ENCODE measurements around the gene HELT. TPM values are rescaled to one million over a fixed set of nuclear protein-coding genes. Genes with fewer than 3 reads are reported as not detected.
"Not testable (repeated sequence)": the region's sequence is repeated elsewhere in the genome, so short reads cannot be mapped to it uniquely, and the experiment has no call there.

Gene HELT, protein sequence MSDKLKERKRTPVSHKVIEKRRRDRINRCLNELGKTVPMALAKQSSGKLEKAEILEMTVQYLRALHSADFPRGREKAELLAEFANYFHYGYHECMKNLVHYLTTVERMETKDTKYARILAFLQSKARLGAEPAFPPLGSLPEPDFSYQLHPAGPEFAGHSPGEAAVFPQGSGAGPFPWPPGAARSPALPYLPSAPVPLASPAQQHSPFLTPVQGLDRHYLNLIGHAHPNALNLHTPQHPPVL
- total RNA-seq, result not detected in 2 replicates

DNA sequence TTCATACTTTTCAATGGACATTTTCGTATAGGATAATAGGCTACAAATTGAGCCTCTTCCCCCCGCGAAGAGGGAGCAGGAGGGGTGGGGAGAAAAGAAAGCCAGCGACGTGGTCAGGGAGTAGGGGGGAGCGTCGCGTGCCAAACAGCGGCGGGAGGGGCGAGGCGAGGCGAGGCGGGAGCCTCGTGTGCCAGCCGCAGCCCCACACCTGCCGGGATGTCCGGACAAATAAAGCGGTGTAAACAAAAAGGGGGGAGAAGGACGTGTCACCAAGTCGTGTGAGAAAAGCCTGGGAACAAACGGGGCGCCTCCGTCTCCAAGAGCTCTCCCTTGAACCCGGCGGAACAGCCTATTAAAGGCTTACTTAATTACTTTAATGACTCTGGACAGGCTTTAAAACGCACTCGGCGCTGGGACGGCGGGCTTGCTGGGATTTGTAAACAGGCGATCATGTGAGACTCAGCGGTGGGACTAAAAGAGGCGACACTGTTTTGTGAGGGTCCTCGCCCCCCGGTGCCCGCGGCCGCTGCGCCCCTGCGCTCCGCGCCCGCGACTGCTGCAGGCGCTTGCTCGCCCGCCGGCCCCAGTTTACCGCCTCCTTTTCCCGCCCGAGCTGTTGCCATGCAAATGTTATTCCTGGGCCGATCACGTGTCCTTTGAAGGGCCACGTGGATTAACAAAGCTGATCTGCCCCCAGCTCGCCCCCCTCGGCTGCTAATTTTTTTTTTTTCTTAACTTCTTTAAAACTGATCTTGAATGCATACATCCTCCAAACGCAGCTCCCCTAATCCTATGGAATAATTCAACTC is at the start of gene HELT:
Gene HELT (plus strand): TSS at position 527 of the 809 bp plus-strand sequence. CDS start 439 bp downstream, outside the sequence.
- H3K27ac Mint-ChIP-seq, result peak within 1 kb of the TSS; percentile 29
- peaks cover 87% of the 10 kb centered on the region for H3K27me3 Mint-ChIP-seq
- peaks cover 3% of the 10 kb centered on the region for H3K36me3 Mint-ChIP-seq (ENCODE audit: low read depth)
- intact Hi-C loops (cut with micrococcal nuclease), result loop anchor here (2.0 to 10.0 kb wide), 4 partner anchors 124 to 1707 kb away; partner anchors contain the start of genes FAT1, SLC25A4 and STOX2
- peaks cover 14% of the 10 kb centered on the region for H3K4me1 Mint-ChIP-seq
- H3K9me3 Mint-ChIP-seq, result no peaks in the 10 kb centered on the region
- H3K4me3 Mint-ChIP-seq, result no peak within 1 kb of the TSS
- no peak for DNase-seq

DNA sequence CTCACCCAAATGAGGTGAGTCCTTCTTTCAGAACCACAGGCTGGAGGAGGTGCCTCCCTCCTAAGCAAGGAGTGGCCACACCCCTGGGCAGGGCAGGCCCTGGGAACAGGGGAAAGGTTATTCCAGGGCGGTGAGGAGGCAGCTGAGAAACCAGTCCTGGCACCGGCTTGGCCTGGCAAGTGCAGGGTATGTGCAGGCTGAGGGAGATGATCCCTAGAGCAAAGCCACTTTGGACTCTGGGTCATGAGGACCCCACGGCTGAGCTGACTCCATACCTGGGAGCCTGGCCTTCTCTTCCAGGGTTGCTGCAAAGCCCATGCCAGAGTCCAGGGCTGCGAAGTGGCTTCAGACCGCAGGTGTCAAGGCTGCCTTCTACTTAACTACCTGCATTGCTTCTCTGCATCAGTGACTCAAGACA is 49.5 kb upstream of the HELT start:
- no peak for DNase-seq
- Mint-ChIP-seq H3K36me3 (ENCODE audit: low read depth) (peaks cover 4% of the 10 kb centered on the region), H3K4me3 (no peak overlapping the region), H3K27ac (no peak overlapping the region), H3K27me3 (peaks cover 9% of the 10 kb centered on the region), H3K4me1 (peaks cover 2% of the 10 kb centered on the region), H3K9me3 (peaks cover 22% of the 10 kb centered on the region)
- intact Hi-C loops (cut with micrococcal nuclease), result loop anchor here (10.0 kb wide), 1 partner anchor 704 kb away; no protein-coding TSS in a partner anchor

DNA sequence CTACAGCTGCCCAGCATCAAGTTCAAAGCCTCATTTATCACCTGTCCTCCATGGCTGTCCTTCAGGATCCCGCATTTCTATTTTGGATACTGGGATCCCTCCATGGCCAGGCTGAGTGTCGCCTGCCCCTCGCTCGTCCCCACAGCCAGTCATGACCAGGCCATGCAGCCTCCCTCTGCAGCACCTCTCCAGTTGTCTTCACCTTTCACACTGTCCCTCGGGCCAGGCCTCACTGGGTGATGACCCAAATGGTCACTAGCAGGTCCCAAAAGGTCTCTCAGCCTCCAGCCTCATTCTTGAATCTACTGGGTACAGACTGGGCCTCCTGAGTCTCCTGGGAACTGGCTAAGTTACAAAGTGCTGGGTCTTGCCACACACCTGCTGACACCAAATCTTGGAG is 48.7 kb upstream of the HELT start:
- Mint-ChIP-seq H3K27ac (no peak overlapping the region), H3K9me3 (peaks cover 22% of the 10 kb centered on the region), H3K4me3 (no peak overlapping the region), H3K4me1 (peaks cover 2% of the 10 kb centered on the region), H3K27me3 (peaks cover 9% of the 10 kb centered on the region), H3K36me3 (ENCODE audit: low read depth) (peaks cover 4% of the 10 kb centered on the region)
- intact Hi-C loops (cut with micrococcal nuclease), result loop anchor here (10.0 kb wide), 1 partner anchor 705 kb away; no protein-coding TSS in a partner anchor
- DNase-seq, result no peak

DNA sequence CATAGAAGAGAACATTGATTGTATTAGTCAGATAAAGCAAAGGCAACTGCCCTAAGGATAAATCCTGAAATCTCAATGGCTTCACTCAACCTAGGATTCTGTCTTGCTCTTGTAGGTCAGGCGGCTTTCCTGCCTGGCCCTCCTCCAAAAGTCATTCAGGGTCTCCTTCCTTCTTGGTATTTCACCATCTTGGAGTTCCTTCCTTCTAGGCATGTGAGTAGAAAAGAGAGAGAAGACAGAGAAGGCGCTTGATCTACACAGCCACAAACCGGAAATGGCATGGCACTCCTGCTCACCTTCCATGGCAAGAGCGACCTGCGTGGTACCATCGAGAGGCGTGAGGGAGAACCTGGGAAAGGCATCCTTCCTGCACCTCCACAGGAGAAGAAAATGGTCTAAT is 45.3 kb upstream of the HELT start:
- intact Hi-C loops (cut with micrococcal nuclease), result no loop called here
- no peak overlapping the region for H3K4me3 Mint-ChIP-seq
- no peaks in the 10 kb centered on the region for H3K36me3 Mint-ChIP-seq (ENCODE audit: low read depth)
- DNase-seq, result no peak
- H3K27ac Mint-ChIP-seq, result no peak overlapping the region
- peaks cover 16% of the 10 kb centered on the region for H3K27me3 Mint-ChIP-seq
- H3K4me1 Mint-ChIP-seq, result no peaks in the 10 kb centered on the region
- peaks cover 14% of the 10 kb centered on the region for H3K9me3 Mint-ChIP-seq

DNA sequence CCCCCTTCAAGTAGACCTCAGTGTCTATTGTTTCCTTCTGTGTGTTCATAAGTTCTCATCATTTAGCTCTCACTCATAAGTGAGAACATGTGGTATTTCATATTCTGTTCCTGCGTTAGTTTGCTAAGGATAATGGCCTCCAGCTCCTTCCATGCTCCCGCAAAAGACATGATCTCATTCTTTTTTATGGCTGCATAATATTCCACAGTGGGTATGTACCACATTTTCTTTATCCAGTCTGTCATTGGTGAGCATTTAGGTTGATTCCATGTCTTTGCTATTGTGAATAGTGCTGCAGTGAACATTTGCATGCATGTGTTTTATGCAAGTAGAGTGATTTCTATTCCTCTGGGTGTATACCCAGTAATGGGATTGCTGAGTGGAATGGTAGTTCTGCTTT is 41.9 kb upstream of the HELT start:
- DNase-seq; H3K36me3 Mint-ChIP-seq (ENCODE audit: low read depth); intact Hi-C loops (cut with micrococcal nuclease); H3K4me3 Mint-ChIP-seq; H3K4me1 Mint-ChIP-seq; H3K27ac Mint-ChIP-seq: not testable (repeated sequence)
- H3K27me3 Mint-ChIP-seq, result peaks cover 23% of the 10 kb centered on the region
- peaks cover 14% of the 10 kb centered on the region for H3K9me3 Mint-ChIP-seq

DNA sequence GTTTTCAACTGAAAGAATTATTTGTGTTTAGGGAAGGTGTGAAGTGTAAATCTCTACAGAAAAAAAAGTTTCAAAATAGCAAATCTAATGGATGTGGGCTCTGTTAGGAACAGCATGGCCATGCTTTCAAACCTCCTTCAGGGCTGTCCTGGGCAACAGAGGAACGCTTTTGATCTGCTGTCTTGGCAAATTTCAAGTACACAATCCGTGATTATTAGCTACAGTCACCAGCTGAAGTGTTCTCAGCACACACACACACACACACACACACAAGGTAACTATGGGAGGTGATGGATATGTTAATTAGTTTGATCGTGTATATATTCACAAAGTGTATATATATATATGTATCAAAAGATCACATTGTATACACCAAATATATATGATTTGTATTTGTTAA is 40.5 kb upstream of the HELT start:
- DNase-seq, result no peak

DNA sequence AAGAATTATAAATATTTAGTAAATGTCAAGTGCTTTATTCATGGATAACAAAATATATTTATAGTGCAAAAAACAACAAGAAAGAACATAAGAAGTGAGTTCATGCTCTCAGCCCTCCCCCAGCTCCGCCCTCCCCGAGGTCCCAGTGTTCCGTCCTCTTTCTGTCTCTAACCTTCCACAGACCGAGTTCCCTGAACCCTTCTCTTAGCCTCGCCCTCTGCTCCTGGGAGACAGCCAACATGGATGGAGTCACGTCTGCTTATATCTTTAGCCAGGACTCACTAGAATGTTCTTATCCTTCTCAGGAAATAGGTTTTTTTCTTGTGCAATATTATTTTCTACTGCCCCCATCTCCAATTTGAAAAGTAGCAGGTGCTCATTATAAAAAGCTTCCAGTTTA is 40.1 kb upstream of the HELT start:
- Mint-ChIP-seq H3K36me3 (ENCODE audit: low read depth) (no peaks in the 10 kb centered on the region), H3K4me3 (no peak overlapping the region), H3K27ac (no peak overlapping the region), H3K9me3 (no peaks in the 10 kb centered on the region), H3K27me3 (peaks cover 18% of the 10 kb centered on the region), H3K4me1 (peaks cover 6% of the 10 kb centered on the region)
- intact Hi-C loops (cut with micrococcal nuclease), result no loop called here
- DNase-seq, result no peak

More for the DNA sequence above, 40.5 kb upstream of the HELT start:
- Mint-ChIP-seq H3K9me3 (peaks cover 2% of the 10 kb centered on the region), H3K4me3 (no peak overlapping the region), H3K4me1 (peaks cover 1% of the 10 kb centered on the region), H3K36me3 (ENCODE audit: low read depth) (no peaks in the 10 kb centered on the region), H3K27ac (no peak overlapping the region), H3K27me3 (peaks cover 15% of the 10 kb centered on the region)
- intact Hi-C loops (cut with micrococcal nuclease), result no loop called here

DNA sequence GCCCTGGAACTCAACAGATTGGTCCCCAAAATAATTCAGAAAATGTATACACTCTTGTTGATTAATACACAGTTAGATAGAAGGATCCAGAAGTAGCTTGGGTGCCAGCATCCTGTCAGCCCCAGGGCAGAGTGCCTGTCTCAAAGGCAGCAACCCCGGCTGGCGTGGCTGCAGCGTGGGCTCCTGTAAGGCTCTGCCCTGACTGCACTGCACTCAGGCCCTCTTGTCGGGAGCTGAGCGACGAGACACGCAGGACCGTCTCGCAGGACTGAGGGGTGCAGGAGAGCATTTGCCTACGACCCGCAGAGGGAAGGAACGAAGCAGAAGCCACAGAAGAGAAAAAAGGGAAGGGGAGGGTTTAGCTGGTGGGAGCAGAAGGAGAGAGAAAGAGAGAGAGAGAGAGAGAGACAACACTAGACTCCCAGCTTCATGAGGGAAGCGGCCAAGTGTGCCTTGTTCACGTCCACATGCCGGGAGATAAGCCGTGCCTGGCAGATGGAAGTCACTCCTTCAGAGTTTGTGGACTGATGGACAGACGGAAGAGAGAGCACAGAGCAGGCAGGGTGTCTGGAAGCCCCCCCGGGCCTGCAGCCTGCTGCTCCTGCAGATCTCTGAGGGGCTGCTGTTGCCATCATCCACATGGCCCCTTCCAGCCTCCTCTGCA is 38.7 kb upstream of the HELT start:
- Mint-ChIP-seq H3K4me3 (no peak overlapping the region), H3K27ac (no peak overlapping the region), H3K36me3 (ENCODE audit: low read depth) (no peaks in the 10 kb centered on the region), H3K4me1 (peaks cover 7% of the 10 kb centered on the region), H3K27me3 (peaks cover 18% of the 10 kb centered on the region), H3K9me3 (no peaks in the 10 kb centered on the region)
- intact Hi-C loops (cut with micrococcal nuclease), result no loop called here
- DNase-seq, result no peak

DNA sequence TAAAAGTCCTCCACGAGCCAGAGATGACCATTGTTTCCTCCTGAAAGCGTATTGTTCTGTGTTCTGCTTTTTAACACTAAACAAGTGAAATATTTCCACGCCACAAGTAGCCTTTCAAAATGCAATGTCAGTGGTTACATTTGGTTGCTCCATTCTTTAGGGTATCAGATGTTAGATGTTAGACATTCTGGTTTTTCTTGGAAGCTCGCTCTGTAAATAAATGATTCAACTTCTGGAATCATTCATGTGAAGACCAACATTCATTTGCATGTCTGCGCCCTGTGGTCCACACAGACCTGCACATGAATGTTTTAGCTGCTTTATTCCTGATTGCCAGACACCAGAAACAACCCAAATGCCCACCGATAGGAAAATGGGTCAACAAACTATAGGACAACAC is 38.0 kb upstream of the HELT start:
- intact Hi-C loops (cut with micrococcal nuclease), result no loop called here
- Mint-ChIP-seq H3K36me3 (ENCODE audit: low read depth) (no peaks in the 10 kb centered on the region), H3K9me3 (no peaks in the 10 kb centered on the region), H3K4me3 (no peak overlapping the region), H3K4me1 (peaks cover 7% of the 10 kb centered on the region), H3K27me3 (peaks cover 14% of the 10 kb centered on the region), H3K27ac (no peak overlapping the region)
- DNase-seq, result no peak

DNA sequence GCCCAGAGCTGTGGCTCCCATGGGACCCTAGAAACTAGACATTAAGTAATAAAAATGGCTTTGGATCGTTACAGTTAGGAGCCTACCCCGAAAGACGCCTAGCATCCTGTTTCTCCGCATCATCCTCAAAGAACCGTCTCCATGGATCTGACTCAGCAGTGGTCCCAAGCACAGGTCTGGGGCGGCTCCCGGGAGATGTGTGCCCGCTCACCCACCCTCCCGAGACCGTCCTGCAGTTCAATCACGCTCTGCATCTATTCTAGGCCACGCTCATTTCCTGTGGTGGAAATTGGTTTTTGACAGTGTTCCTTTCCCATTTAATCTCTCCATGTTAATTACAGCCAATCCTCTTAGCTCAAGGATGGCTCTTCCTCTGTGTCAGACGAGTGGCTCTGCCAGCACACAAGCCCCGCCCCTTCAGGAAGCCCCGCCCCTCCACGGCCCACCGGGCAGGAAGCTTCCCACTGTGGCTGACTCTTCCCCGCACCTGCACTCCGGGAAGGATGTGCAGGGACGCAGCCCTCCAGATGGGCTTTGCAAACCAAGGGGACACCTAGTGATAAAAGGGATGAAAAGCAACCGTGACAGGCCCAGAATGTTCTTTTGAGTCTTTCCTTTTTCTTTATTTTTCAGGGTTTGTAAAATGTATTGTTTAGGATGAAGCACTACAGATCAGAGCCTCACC is 34.5 kb upstream of the HELT start:
- Mint-ChIP-seq H3K4me3 (no peak overlapping the region), H3K27ac (no peak overlapping the region), H3K9me3 (no peaks in the 10 kb centered on the region), H3K27me3 (peaks cover 9% of the 10 kb centered on the region), H3K4me1 (peaks cover 7% of the 10 kb centered on the region), H3K36me3 (ENCODE audit: low read depth) (no peaks in the 10 kb centered on the region)
- peak; percentile 83 for DNase-seq
- intact Hi-C loops (cut with micrococcal nuclease), result loop anchor here (1.0 kb wide), 1 partner anchor 238 kb away; no protein-coding TSS in a partner anchor

DNA sequence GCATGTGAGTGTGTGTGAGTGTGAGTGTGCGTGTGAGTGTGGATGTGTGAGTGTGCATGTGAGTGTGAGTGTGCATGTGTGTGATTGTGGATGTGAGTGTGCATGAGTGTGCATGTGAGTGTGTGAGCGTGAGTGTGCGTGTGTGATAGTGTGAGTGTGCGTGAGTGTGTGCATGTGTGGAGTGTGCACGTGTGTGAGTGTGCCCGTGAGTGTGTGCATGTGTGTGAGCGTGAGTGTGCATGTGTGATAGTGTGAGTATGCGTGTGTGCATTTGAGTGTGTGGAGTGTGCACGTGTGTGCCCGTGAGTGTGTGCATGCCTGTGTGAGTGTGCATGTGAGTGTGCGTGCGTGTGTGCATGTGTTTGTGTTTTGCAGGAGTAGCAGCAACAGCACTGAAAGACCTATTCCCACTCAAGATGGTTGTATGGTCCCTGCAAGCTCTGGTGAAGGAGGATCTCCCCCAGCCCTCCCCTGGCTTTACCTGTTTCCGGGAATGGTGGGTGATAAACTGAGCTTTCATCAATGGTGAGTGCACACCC is 30.7 kb upstream of the HELT start:
- Mint-ChIP-seq H3K4me1 (peaks cover 7% of the 10 kb centered on the region), H3K4me3 (no peak overlapping the region), H3K36me3 (ENCODE audit: low read depth) (no peaks in the 10 kb centered on the region), H3K27me3 (peaks cover 4% of the 10 kb centered on the region), H3K27ac (no peak overlapping the region), H3K9me3 (no peaks in the 10 kb centered on the region)
- no peak for DNase-seq
- intact Hi-C loops (cut with micrococcal nuclease), result no loop called here

DNA sequence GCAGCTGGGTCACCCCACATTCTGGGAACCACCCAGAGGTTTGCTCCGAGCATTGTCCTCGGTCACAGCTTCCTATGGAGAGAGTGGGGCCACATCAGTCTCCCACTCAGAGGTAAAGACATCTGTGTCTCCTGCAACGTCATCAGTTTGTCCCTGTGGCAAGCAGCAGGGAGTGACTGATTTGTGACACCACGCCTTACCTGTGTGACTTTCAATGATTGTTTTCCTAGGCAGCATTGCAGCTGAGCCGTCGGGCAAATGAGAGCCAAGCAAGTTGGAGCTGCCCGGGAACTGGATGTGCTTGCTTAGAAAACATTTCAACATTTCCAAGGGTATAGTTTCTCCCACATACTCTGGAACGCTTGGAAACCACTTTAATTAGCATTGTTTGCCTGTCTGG is 29.7 kb upstream of the HELT start:
- Mint-ChIP-seq H3K4me3 (no peak overlapping the region), H3K4me1 (no peaks in the 10 kb centered on the region), H3K36me3 (ENCODE audit: low read depth) (no peaks in the 10 kb centered on the region), H3K27ac (no peak overlapping the region), H3K27me3 (no peaks in the 10 kb centered on the region), H3K9me3 (no peaks in the 10 kb centered on the region)
- intact Hi-C loops (cut with micrococcal nuclease), result no loop called here
- no peak for DNase-seq

DNA sequence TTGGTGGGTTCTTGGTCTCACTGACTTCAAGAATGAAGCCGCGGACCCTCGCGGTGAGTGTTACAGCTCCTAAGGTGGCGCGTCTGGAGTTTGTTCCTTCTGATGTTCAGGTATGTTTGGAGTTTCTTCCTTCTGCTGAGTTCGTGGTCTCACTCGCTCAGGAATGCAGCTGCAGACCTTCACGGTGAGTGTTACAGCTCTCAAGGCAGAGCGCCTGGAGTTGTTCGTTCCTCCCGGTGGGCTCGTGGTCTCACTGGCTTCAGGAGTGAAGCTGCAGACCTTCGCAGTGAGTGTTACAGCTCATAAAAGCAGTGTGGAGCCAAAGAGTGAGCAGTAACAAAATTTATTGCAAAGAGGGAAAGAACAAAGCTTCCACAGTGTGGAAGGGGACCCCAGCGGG is 29.0 kb upstream of the HELT start:
- H3K4me1 Mint-ChIP-seq; H3K36me3 Mint-ChIP-seq (ENCODE audit: low read depth); H3K27me3 Mint-ChIP-seq; intact Hi-C loops (cut with micrococcal nuclease); H3K9me3 Mint-ChIP-seq; H3K27ac Mint-ChIP-seq; DNase-seq; H3K4me3 Mint-ChIP-seq: not testable (repeated sequence)

All from activated CD4-positive, alpha-beta T cell treated with anti-CD3 and anti-CD28 coated beads, Interleukin-2, amount 10 ng/mL, durations not matched to agents 24 days and 14 days (primary cell).